Neural crest cell (in vitro differentiated cells): ENCODE measurements around the gene CLEC16A. TPM values are rescaled to one million over a fixed set of nuclear protein-coding genes. Genes with fewer than 3 reads are reported as not detected.

Source experiments
- DNase-seq: peaks from one replicate; pipeline ENCODE4 v3.0.0; 2021; ENCODE audit warnings: low read depth, mixed read lengths, low spot score
- H3K27ac Mint-ChIP-seq: one replicate; pipeline ENCODE4 v1.8.0; 2021; ENCODE audit warnings: mild to moderate bottlenecking, mixed read lengths; ENCODE audit not compliant: unreplicated experiment
- H3K27me3 Mint-ChIP-seq: 2 replicates; pipeline ENCODE4 v1.8.0; 2021; ENCODE audit warnings: low read depth, mild to moderate bottlenecking, mixed read lengths
- H3K36me3 Mint-ChIP-seq: 2 replicates; pipeline ENCODE4 v1.8.0; 2021; ENCODE audit warnings: low read depth, mild to moderate bottlenecking, mixed read lengths
- H3K4me1 Mint-ChIP-seq: 2 replicates; pipeline ENCODE4 v1.8.0; 2021; ENCODE audit warnings: mixed read lengths
- H3K4me3 Mint-ChIP-seq: one replicate; pipeline ENCODE4 v1.8.0; 2021; ENCODE audit warnings: mild to moderate bottlenecking, mixed read lengths
- H3K9me3 Mint-ChIP-seq: 2 replicates; pipeline ENCODE4 v1.8.0; 2021; ENCODE audit warnings: mixed read lengths
- total RNA-seq: library from RNA; stranded (reverse); gene quantifications from 2 replicates; pipeline ENCODE4 v1.2.1, GENCODE V29; 2021
- TF ChIP-seq, protein P1 (sequence below): fragments of 200-600 bp; sonication (generic); conservative IDR thresholded peaks from 2 replicates; pipeline ENCODE4 v1.5.0; 2021; ENCODE audit warnings: antibody characterized with exemption, mild to moderate bottlenecking

CLEC16A gene
- total RNA-seq, 1 donor from 2014 or later: 21.3 TPM

DNA sequence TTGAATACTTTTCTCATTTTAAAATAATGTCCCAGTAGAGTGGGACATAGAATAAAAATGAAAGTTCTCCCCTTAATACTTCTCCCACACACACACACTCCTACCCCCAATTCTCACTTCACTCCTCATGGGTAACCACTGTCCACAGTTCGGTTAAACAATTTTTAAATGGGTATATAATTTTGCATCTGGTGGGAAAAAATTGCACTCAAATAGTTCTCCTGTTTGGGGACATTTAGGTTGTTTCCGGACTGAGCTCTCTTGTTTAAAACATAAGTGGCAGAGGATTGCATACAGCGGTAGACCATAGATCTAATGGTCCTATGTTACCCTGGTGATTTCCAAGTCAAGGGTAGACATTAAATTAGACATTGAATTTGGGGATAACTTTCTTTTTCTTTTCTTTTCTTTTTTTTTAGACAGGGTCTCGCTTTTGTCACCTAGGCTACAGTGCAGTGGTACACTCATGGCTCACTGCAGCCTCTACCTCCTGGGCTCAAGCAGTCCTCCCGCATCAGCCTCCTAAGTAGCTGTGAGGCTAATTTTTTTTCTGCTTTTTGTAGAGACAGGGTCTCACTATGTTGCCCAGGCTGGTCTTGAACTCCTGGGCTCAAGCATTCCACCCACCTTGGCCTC, 173.3 kb downstream of the CLEC16A start:
- Mint-ChIP-seq H3K9me3 (no peaks in the 10 kb centered on the region), H3K4me3 (no peak overlapping the region), H3K4me1 (peaks cover 10% of the 10 kb centered on the region), H3K27ac (no peak overlapping the region), H3K27me3 (no peaks in the 10 kb centered on the region), H3K36me3 (no peaks in the 10 kb centered on the region)
- DNase-seq: no peak
- TF ChIP-seq, protein P1, sequence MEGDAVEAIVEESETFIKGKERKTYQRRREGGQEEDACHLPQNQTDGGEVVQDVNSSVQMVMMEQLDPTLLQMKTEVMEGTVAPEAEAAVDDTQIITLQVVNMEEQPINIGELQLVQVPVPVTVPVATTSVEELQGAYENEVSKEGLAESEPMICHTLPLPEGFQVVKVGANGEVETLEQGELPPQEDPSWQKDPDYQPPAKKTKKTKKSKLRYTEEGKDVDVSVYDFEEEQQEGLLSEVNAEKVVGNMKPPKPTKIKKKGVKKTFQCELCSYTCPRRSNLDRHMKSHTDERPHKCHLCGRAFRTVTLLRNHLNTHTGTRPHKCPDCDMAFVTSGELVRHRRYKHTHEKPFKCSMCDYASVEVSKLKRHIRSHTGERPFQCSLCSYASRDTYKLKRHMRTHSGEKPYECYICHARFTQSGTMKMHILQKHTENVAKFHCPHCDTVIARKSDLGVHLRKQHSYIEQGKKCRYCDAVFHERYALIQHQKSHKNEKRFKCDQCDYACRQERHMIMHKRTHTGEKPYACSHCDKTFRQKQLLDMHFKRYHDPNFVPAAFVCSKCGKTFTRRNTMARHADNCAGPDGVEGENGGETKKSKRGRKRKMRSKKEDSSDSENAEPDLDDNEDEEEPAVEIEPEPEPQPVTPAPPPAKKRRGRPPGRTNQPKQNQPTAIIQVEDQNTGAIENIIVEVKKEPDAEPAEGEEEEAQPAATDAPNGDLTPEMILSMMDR: no peak

DNA sequence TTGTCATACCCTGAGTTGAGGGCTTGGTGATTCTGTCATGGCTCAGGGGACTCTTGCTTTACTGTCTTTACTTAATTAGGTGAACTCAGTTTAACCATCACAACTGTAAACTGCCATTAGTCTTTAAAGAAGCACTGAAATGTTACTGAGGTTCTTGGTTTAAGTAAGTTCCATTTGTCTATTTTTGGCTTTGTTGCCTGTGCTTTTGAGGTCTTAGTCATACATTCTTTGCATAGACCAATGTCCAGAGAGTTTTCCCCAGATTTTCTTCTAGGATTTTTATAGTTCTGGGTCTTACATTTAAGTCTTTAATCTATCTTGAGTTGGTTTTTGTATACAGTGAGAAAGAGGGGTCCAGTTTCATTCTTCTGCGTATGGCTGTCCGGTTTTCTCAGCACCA, 174.1 kb downstream of the CLEC16A start:
- H3K4me3 Mint-ChIP-seq: no peak overlapping the region
- no peaks in the 10 kb centered on the region for H3K27me3 Mint-ChIP-seq
- no peak overlapping the region for H3K27ac Mint-ChIP-seq
- no peak for DNase-seq
- H3K36me3 Mint-ChIP-seq: no peaks in the 10 kb centered on the region
- TF ChIP-seq, protein P1: no peak
- peaks cover 10% of the 10 kb centered on the region for H3K4me1 Mint-ChIP-seq
- H3K9me3 Mint-ChIP-seq: no peaks in the 10 kb centered on the region

DNA sequence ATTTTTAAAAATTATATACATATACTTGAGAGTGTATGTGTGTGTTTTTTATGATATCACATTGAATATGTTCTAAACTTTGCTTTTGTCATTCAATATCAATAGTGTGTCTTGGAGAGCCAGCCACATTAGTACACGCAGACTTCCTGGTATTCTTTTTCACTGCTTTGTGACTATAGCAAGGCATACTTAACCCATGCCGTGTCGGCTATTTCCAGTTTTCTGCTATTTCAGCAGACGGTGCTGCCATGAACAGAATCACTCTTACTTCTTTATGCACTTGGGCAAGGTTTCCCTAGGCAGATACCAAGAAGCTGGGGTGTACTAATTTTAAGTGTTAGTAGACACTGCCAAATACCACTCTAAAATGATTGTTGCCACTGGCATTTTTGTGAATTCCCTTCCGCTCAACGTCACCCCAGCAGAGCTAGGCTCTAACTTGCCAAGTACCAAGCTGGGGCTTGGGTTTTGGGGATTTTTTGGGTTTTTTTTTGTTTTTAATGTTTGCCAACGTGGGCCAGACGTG, 176.8 kb downstream of the CLEC16A start:
- no peak for DNase-seq
- no peaks in the 10 kb centered on the region for H3K27me3 Mint-ChIP-seq
- H3K36me3 Mint-ChIP-seq: peaks cover under 1% of the 10 kb centered on the region
- no peaks in the 10 kb centered on the region for H3K9me3 Mint-ChIP-seq
- H3K4me1 Mint-ChIP-seq: peaks cover 4% of the 10 kb centered on the region
- H3K4me3 Mint-ChIP-seq: no peak overlapping the region
- H3K27ac Mint-ChIP-seq: no peak overlapping the region
- TF ChIP-seq, protein P1: no peak

DNA sequence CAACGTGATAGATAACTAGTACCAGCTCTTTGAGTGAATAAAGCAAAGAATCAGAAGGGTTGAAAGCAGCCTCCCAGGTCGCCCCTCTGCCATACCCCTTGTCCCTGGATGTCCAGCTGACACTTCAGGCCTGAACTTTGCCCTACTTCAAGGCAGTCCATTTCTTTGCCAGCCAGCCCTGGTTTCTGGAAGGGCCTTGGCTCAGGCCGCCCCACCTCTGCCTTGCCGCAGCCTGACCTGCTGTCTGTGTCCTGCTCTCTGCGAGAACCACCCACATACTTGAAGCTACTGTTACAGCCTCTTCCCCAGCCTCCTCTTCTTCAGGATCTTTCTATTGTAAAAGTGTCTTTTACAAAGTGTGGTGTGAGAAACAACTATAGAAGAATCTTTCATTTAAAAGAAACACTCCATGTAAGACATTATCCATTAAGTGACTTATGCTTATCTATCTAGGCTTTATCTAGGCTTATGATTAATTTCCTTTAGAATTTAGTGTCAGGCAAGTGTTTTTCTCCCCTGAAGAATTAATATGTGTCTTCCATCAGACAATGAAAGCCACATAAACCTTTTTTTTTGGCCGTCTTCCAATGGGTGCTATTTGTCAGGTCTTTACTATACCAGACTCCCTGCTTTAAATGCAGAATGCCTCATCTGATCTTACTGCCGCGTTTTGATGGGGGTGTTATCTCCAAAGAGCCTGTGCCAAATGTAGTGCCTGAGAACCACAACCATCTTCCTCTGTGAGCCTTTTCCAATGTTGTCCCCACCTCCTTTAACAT, 177.7 kb downstream of the CLEC16A start:
- TF ChIP-seq, protein P1: no peak
- H3K27me3 Mint-ChIP-seq: no peaks in the 10 kb centered on the region
- no peak for DNase-seq
- no peak overlapping the region for H3K4me3 Mint-ChIP-seq
- H3K9me3 Mint-ChIP-seq: no peaks in the 10 kb centered on the region
- peaks cover 10% of the 10 kb centered on the region for H3K4me1 Mint-ChIP-seq
- peaks cover 6% of the 10 kb centered on the region for H3K36me3 Mint-ChIP-seq
- peak overlapping the region; percentile 64 for H3K27ac Mint-ChIP-seq

DNA sequence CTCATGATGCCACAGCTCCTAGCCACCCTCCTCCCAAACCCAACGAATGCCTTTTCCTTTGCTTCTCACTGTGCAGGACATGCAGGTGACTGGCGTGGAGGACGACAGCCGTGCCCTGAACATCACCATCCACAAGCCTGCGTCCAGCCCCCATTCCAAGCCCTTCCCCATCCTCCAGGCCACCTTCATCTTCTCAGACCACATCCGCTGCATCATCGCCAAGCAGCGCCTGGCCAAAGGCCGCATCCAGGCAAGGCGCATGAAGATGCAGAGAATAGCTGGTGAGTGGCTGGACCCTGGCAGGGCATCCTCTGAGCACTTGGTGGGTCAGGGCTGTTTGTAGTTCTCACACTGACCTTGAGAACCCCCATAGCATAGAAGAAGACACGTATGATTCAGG, 179.3 kb downstream of the CLEC16A start:
- H3K9me3 Mint-ChIP-seq: no peaks in the 10 kb centered on the region
- TF ChIP-seq, protein P1: no peak
- H3K4me3 Mint-ChIP-seq: no peak overlapping the region
- no peaks in the 10 kb centered on the region for H3K27me3 Mint-ChIP-seq
- no peak for DNase-seq
- H3K36me3 Mint-ChIP-seq: peaks cover 6% of the 10 kb centered on the region
- peaks cover 10% of the 10 kb centered on the region for H3K4me1 Mint-ChIP-seq
- peak overlapping the region; percentile 92 for H3K27ac Mint-ChIP-seq
